ENCODE measurements around the gene GLIPR1L1.
"Not testable (repeated sequence)": the region's sequence is repeated elsewhere in the genome, so short reads cannot be mapped to it uniquely, and the experiment has no call there.

The GLIPR1L1 gene

DNA sequence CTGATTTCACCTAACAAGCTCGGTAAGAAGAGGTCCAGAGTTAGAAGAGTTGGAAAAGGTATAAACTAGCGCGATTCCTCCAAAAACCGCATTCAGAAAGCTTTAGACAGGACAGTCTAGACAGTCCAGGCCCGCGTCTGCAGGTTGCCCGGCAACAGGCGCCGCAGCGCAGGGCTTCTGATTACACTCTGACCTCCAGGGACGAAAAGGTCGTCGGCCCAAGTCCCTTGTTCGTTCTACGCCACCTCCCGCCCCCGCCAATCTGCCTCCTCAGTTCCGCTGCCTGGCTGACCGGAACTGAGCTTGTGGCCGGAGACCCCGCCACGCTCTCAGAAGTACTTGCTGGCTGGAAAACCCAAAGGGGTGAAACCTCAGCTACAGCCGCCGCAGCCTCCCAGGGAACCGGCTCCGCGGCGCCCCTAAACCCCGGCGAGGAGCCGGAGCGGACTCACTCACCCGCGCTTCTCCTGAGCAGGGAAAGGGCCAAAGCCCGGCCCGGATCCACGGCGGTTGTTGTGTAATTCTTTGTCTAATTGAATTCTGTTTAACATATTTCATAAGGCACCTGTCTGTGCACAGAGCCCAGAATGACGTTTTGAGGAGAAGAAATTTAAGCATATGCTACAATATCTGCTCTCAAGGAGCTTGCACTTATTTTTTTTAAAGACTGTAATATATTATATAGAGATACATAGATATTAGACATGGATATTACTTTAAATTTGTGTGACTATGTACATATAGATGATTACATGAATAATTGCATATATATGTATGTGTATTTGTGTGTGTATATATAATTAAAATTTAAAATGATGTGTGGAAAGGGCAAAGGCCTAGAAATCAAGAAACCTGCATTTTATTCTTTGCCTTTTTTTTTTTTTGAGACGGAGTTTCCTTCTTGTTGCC lies 4.3 kb upstream of the GLIPR1L1 start, which contains the start of gene CAPS2:
Gene CAPS2 (minus strand): TSS at position 407 of the 909 bp plus-strand sequence. CDS start 3,826 bp downstream, outside the sequence.
- peak within 1 kb of the TSS; percentile 71 for H3K4me2 ChIP-seq
- peak within 1 kb of the TSS; percentile 13; the same call in 1 of the 2 replicates for H3K27ac ChIP-seq
- H3K79me2 ChIP-seq (ENCODE audit: insufficient read depth, low read depth) = no peaks in the 10 kb centered on the region
- no peaks in the 10 kb centered on the region for H4K20me1 ChIP-seq (ENCODE audit: insufficient read depth)
- peak within 1 kb of the TSS; percentile 63 for H3K9ac ChIP-seq
- H3K4me1 ChIP-seq (ENCODE audit: low read depth, poor library complexity, severe bottlenecking) = peaks cover 28% of the 10 kb centered on the region
- H2AFZ ChIP-seq (ENCODE audit: low read depth) = peak within 1 kb of the TSS; percentile 92
- no peaks in the 10 kb centered on the region for H3K36me3 ChIP-seq (ENCODE audit: insufficient read depth)
- H3K27me3 ChIP-seq (ENCODE audit: insufficient read depth, low read depth) = no peaks in the 10 kb centered on the region
- no peak within 1 kb of the TSS for H3K4me3 ChIP-seq (IDR thresholded peaks at IDR 0.05; ENCODE audit: insufficient read depth, low read depth, low read length)
- TF ChIP-seq, protein P1, sequence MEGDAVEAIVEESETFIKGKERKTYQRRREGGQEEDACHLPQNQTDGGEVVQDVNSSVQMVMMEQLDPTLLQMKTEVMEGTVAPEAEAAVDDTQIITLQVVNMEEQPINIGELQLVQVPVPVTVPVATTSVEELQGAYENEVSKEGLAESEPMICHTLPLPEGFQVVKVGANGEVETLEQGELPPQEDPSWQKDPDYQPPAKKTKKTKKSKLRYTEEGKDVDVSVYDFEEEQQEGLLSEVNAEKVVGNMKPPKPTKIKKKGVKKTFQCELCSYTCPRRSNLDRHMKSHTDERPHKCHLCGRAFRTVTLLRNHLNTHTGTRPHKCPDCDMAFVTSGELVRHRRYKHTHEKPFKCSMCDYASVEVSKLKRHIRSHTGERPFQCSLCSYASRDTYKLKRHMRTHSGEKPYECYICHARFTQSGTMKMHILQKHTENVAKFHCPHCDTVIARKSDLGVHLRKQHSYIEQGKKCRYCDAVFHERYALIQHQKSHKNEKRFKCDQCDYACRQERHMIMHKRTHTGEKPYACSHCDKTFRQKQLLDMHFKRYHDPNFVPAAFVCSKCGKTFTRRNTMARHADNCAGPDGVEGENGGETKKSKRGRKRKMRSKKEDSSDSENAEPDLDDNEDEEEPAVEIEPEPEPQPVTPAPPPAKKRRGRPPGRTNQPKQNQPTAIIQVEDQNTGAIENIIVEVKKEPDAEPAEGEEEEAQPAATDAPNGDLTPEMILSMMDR (conservative IDR thresholded peaks at IDR 0.05; ENCODE audit: low read depth, low read length) = no peak

DNA sequence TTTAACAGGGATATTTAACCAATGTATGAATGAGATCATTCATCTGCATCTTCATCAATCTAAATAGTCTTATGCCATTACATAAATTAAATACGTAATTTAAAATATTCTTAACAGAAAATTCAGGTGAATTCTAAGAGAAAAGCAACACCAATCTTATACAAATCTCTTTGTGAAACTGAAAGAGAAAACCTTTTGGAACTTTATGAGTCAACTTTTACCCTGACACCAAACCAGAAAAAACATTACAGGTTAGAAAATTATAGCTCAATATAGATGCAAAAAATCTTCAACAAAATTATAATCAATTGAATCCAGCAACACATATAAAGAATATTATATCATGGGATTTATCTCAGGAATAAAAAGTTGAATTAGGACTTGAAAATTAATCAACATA lies 3.4 kb downstream of the GLIPR1L1 start:
- no peaks in the 10 kb centered on the region for H3K79me2 ChIP-seq (ENCODE audit: insufficient read depth, low read depth)
- TF ChIP-seq, protein P1 (conservative IDR thresholded peaks at IDR 0.05; ENCODE audit: low read depth, low read length) = no peak
- peak overlapping the region; percentile 18; the same call in 1 of the 2 replicates for H3K27ac ChIP-seq
- no peaks in the 10 kb centered on the region for H4K20me1 ChIP-seq (ENCODE audit: insufficient read depth)
- no peak overlapping the region for H2AFZ ChIP-seq (ENCODE audit: low read depth)
- H3K4me2 ChIP-seq = peak overlapping the region; percentile 55
- no peak overlapping the region for H3K4me3 ChIP-seq (IDR thresholded peaks at IDR 0.05; ENCODE audit: insufficient read depth, low read depth, low read length)
- H3K9ac ChIP-seq = no peak overlapping the region
- H3K27me3 ChIP-seq (ENCODE audit: insufficient read depth, low read depth) = no peaks in the 10 kb centered on the region
- peaks cover 37% of the 10 kb centered on the region for H3K4me1 ChIP-seq (ENCODE audit: low read depth, poor library complexity, severe bottlenecking)
- H3K36me3 ChIP-seq (ENCODE audit: insufficient read depth) = no peaks in the 10 kb centered on the region

- Histone ChIP-seq H3K4me1 (ENCODE audit: low read depth, poor library complexity, severe bottlenecking) (peaks cover 35% of the 10 kb centered on the region), H3K27me3 (ENCODE audit: insufficient read depth, low read depth) (no peaks in the 10 kb centered on the region), H3K36me3 (ENCODE audit: insufficient read depth) (no peaks in the 10 kb centered on the region), H3K4me3 (IDR thresholded peaks at IDR 0.05; ENCODE audit: insufficient read depth, low read depth, low read length) (no peak overlapping the region), H3K4me2 (no peak overlapping the region), H3K79me2 (ENCODE audit: insufficient read depth, low read depth) (no peaks in the 10 kb centered on the region), H2AFZ (ENCODE audit: low read depth) (no peak overlapping the region), H4K20me1 (ENCODE audit: insufficient read depth) (no peaks in the 10 kb centered on the region), H3K27ac (no peak overlapping the region), H3K9ac (no peak overlapping the region)
- TF ChIP-seq, protein P1 (conservative IDR thresholded peaks at IDR 0.05; ENCODE audit: low read depth, low read length) = no peak
Measured at GRCh38 chr12:75341873-75342272, 7.4 kb downstream of the GLIPR1L1 start.

DNA sequence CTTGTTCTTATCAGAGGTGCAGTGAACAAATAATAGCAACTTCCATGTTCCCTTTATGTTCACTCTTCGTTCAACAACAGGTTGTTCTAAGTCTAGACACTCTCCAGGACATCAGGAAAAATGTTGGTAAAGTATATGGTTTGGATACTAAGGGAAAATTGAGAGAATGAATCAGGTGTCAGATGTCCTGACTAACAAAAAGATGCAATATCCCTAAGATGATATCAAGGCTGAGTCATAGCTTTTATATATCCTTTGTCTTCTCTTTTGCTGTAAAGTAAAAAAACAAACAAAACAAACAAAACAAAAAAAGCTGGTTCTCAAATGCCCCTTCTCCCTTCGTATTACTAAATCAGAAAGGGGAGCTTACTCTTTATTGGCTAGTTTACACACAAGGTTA lies 11.1 kb downstream of the GLIPR1L1 start:
- TF ChIP-seq, protein P1 (conservative IDR thresholded peaks at IDR 0.05; ENCODE audit: low read depth, low read length) = no peak
- no peaks in the 10 kb centered on the region for H3K36me3 ChIP-seq (ENCODE audit: insufficient read depth)
- no peak overlapping the region for H3K4me3 ChIP-seq (IDR thresholded peaks at IDR 0.05; ENCODE audit: insufficient read depth, low read depth, low read length)
- no peak overlapping the region for H3K27ac ChIP-seq
- H3K27me3 ChIP-seq (ENCODE audit: insufficient read depth, low read depth) = no peaks in the 10 kb centered on the region
- peaks cover 54% of the 10 kb centered on the region for H3K4me1 ChIP-seq (ENCODE audit: low read depth, poor library complexity, severe bottlenecking)
- no peak overlapping the region for H3K9ac ChIP-seq
- H3K79me2 ChIP-seq (ENCODE audit: insufficient read depth, low read depth) = no peaks in the 10 kb centered on the region
- H4K20me1 ChIP-seq (ENCODE audit: insufficient read depth) = no peaks in the 10 kb centered on the region
- H3K4me2 ChIP-seq = no peak overlapping the region
- H2AFZ ChIP-seq (ENCODE audit: low read depth) = no peak overlapping the region

DNA sequence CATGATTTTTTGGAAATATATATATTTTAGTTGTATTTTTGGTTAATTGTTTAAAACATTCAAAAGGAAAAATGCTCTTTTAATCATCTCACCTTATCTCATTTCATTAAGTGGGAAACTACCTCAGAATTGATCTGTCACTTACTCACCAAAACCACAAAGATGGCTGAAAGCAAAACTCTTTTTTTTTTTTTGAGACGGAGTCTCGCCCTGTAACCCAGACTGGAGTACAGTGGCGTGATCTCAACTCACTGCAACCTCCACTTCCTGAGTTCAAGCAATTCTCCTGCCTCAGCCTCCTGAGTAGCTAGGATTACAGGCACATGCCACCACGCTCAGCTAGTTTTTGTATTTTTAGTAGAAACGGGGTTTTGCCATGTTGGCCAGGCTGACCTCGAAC lies 11.7 kb downstream of the GLIPR1L1 start:
- H3K4me3 ChIP-seq (IDR thresholded peaks at IDR 0.05; ENCODE audit: insufficient read depth, low read depth, low read length); H3K9ac ChIP-seq; H3K36me3 ChIP-seq (ENCODE audit: insufficient read depth); H3K27ac ChIP-seq; H2AFZ ChIP-seq (ENCODE audit: low read depth); H3K4me2 ChIP-seq; H4K20me1 ChIP-seq (ENCODE audit: insufficient read depth); H3K79me2 ChIP-seq (ENCODE audit: insufficient read depth, low read depth); H3K27me3 ChIP-seq (ENCODE audit: insufficient read depth, low read depth): not testable (repeated sequence)
- H3K4me1 ChIP-seq (ENCODE audit: low read depth, poor library complexity, severe bottlenecking) = peaks cover 61% of the 10 kb centered on the region

All from KMS-11 (cell line).